HepG2 (cell line): ENCODE data around the gene C1QTNF9.

Source experiments
- CTCF ChIP-seq: sonication (generic); formaldehyde crosslinking; IDR thresholded peaks from 2 replicates; pipeline ENCODE4 v1.5.0; 2020; ENCODE audit warnings: mild to moderate bottlenecking, missing genetic modification reagents, moderate library complexity
- FOXJ3 ChIP-seq: sonication (generic); formaldehyde crosslinking; IDR thresholded peaks from 2 replicates; pipeline ENCODE4 v1.4.0; 2020; ENCODE audit warnings: missing genetic modification reagents, mild to moderate bottlenecking, borderline replicate concordance
- MXI1 ChIP-seq: IDR thresholded peaks from 3 replicates; pipeline ENCODE4 v1.6.1; 2012; ENCODE audit warnings: low read depth, low read length, inconsistent platforms, borderline replicate concordance
- NFIC ChIP-seq: IDR thresholded peaks from 2 replicates; pipeline ENCODE4 v1.6.1; 2012; ENCODE audit warnings: mild to moderate bottlenecking, low read length, inconsistent platforms
- NPAS2 ChIP-seq: sonication (generic); formaldehyde crosslinking; IDR thresholded peaks from 2 replicates; pipeline ENCODE4 v1.8.0; 2022; ENCODE audit warnings: mild to moderate bottlenecking, missing genetic modification reagents, borderline replicate concordance
- PRDM15 ChIP-seq: sonication (generic); formaldehyde crosslinking; IDR thresholded peaks from 2 replicates; pipeline ENCODE4 v1.4.0; 2020; ENCODE audit warnings: missing genetic modification reagents
- RNF2 ChIP-seq: fragments of 450-650 bp; conservative IDR thresholded peaks from 2 replicates; pipeline ENCODE4 v1.6.1; 2016; ENCODE audit warnings: low read depth
- TARDBP ChIP-seq: sonication (generic); formaldehyde crosslinking; IDR thresholded peaks from 2 replicates; pipeline ENCODE4 v1.8.0; 2022; ENCODE audit warnings: mild to moderate bottlenecking, missing genetic modification reagents
- TBP ChIP-seq: sonication (generic); formaldehyde crosslinking; IDR thresholded peaks from 2 replicates; pipeline ENCODE4 v1.5.0; 2020; ENCODE audit warnings: missing genetic modification reagents
- ZBTB37 ChIP-seq: sonication (generic); formaldehyde crosslinking; IDR thresholded peaks from 2 replicates; pipeline ENCODE4 v1.4.0; 2020; ENCODE audit warnings: mild to moderate bottlenecking, missing genetic modification reagents
- ZFP1 ChIP-seq: IDR thresholded peaks from 2 replicates; pipeline ENCODE4 v1.6.1; 2016
- ZNF407 ChIP-seq: sonication (generic); formaldehyde crosslinking; IDR thresholded peaks from one replicate; pipeline ENCODE4 v1.5.1; 2020; ENCODE audit warnings: mild to moderate bottlenecking, missing genetic modification reagents; ENCODE audit errors: not compliant biosample characterization
- ZNF747 ChIP-seq: sonication (generic); formaldehyde crosslinking; IDR thresholded peaks from 2 replicates; pipeline ENCODE4 v1.8.1; 2023; ENCODE audit warnings: missing genetic modification reagents, mild to moderate bottlenecking, borderline replicate concordance

GRCh38 chr13:24356270-24356669 lies 46.9 kb downstream of the C1QTNF9 start:
- TF ChIP-seq MXI1 = no peak
- no peak for TF ChIP-seq TARDBP (CRISPR knock-in tag)
- no peak for TF ChIP-seq PRDM15 (CRISPR knock-in tag)
- no peak for TF ChIP-seq TBP (CRISPR knock-in tag)
- TF ChIP-seq ZFP1 (CRISPR knock-in tag) = no peak
- no peak for TF ChIP-seq FOXJ3 (CRISPR knock-in tag)
- no peak for TF ChIP-seq ZBTB37 (CRISPR knock-in tag)
- no peak for TF ChIP-seq CTCF (CRISPR knock-in tag)
- no peak for TF ChIP-seq NFIC
- no peak for TF ChIP-seq ZNF747
- no peak for TF ChIP-seq NPAS2 (CRISPR knock-in tag)
- no peak for TF ChIP-seq ZNF407 (CRISPR knock-in tag)
- TF ChIP-seq RNF2 = no peak
